GM21576 (cell line): Measurements from ENCODE around the gene RMRP.

Experiments used
- ATAC-seq: cut with Tn5 transposase; IDR thresholded peaks from one replicate; pipeline ENCODE4 v1.9.1; 2021; ENCODE audit warnings: mild to moderate bottlenecking, moderate library complexity; ENCODE audit not compliant: unreplicated experiment

RMRP gene

GRCh38 chr9:35687306-35687705, 29.5 kb upstream of the RMRP start:
- no peak for ATAC-seq

GRCh38 chr9:35686222-35687203, 28.7 kb upstream of the RMRP start:
- ATAC-seq = no peak

- no peak for ATAC-seq
Measured at GRCh38 chr9:35685506-35685905, 27.7 kb upstream of the RMRP start.

- no peak for ATAC-seq
Measured at GRCh38 chr9:35684921-35685320, 27.1 kb upstream of the RMRP start.

GRCh38 chr9:35683323-35683722, 25.5 kb upstream of the RMRP start:
- ATAC-seq = no peak

GRCh38 chr9:35682520-35683315, 24.9 kb upstream of the RMRP start:
- no peak for ATAC-seq

- ATAC-seq = no peak
Measured at GRCh38 chr9:35682051-35682450, 24.2 kb upstream of the RMRP start.

- no peak for ATAC-seq
Measured at GRCh38 chr9:35681341-35682002, 23.7 kb upstream of the RMRP start.

- ATAC-seq = peak; percentile 46
Measured at GRCh38 chr9:35680331-35681105, 22.7 kb upstream of the RMRP start.

GRCh38 chr9:35679766-35680330, 22.0 kb upstream of the RMRP start:
- ATAC-seq = no peak

- no peak for ATAC-seq
Measured at GRCh38 chr9:35679091-35679490, 21.3 kb upstream of the RMRP start.

GRCh38 chr9:35675732-35676392, 18.0 kb upstream of the RMRP start:
- no peak for ATAC-seq

GRCh38 chr9:35675204-35675603, 17.4 kb upstream of the RMRP start:
- no peak for ATAC-seq

- no peak for ATAC-seq
Measured at GRCh38 chr9:35674025-35674361, 16.2 kb upstream of the RMRP start.

GRCh38 chr9:35673132-35674024, 15.6 kb upstream of the RMRP start, which contains the start of gene CA9:
CA9 (plus strand) TSS chr9:35673928; CDS start chr9:35673960, 32 bp downstream.
- no peak for ATAC-seq

- ATAC-seq = no peak
Measured at GRCh38 chr9:35669331-35670145, 11.7 kb upstream of the RMRP start.

GRCh38 chr9:35667939-35668338, 10.1 kb upstream of the RMRP start:
- ATAC-seq = no peak

GRCh38 chr9:35666549-35666948, 8.7 kb upstream of the RMRP start:
- ATAC-seq = no peak
